ENCODE measurements around the gene C1QL1. TPM values are rescaled to one million over a fixed set of nuclear protein-coding genes. Genes with fewer than 3 reads are reported as not detected.

C1QL1 gene
- total RNA-seq, 1 experiment from 2014 or later: 3.5 TPM

DNA sequence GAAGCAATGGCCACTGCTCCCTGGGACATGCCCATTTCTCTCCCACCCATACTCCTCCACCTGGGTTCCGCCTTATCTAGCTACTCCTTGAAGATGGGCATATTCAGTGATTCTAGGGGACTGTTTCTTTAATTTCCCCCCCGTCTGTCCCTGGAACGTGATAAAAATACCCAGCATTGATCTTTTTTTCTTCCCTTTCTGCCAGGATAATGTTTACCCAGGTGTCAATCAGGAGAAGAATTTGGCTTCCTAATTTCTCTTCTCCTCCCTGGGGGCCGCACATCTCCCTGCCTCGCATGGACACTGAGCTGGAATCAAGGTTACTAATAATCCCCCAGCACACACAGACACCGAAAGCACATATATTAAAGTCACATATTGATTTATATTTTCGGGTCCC, 48.1 kb upstream of the C1QL1 start:
- Histone ChIP-seq H3K9ac (ENCODE audit: low read length) (no peak overlapping the region), H3K9me2 (ENCODE audit: insufficient read depth) (no peaks in the 10 kb centered on the region), H3K79me2 (ENCODE audit: insufficient read depth, low read length) (no peaks in the 10 kb centered on the region), H3K4me2 (ENCODE audit: low read length) (no peak overlapping the region), H3K9me3 (ENCODE audit: control insufficient read depth in 1 of 2, insufficient read depth in 1 of 2, low read depth in 1 of 2, low read length in 2 of 2) (no peaks in the 10 kb centered on the region), H2AFZ (ENCODE audit: low read depth, low read length, poor library complexity, severe bottlenecking) (no peak overlapping the region), H3K36me3 (ENCODE audit: control insufficient read depth in 1 of 2, insufficient read depth in 2 of 2, low read length in 2 of 2) (no peaks in the 10 kb centered on the region), H4K20me1 (ENCODE audit: insufficient read depth) (no peaks in the 10 kb centered on the region), H3K27me3 (ENCODE audit: insufficient read depth, low read length) (no peaks in the 10 kb centered on the region), H3K4me3 (replicated peaks in 1 of 2; ENCODE audit: low read depth in 1 of 2, low read length in 2 of 2) (no peak overlapping the region), H3K4me1 (ENCODE audit: control insufficient read depth in 1 of 2, insufficient read depth in 2 of 2, low read length in 2 of 2) (peaks cover 8 to 24% of the 10 kb centered on the region in 2 experiments; a peak in 3 of 4 replicates), H3K27ac (ENCODE audit: low read depth, low read length) (no peak overlapping the region)
- DNase-seq (ENCODE audit: low read depth, low spot score) (no peak), ATAC-seq (no peak)
- intact Hi-C loops (cut with micrococcal nuclease): no loop called here
- ChIA-PET CTCF (interaction anchor here (1.9 kb wide), 1 partner anchor 241 kb away, joined by 5 read pairs; no protein-coding TSS in a partner anchor), POLR2A (no interaction called here), RAD21 (ENCODE audit: low non-redundant PET in 1 of 2, low total read pairs in 2 of 2, uncharacterized antibody in 2 of 2, unreplicated experiment in 2 of 2) (no interaction called here)
- no TSS peak for BruUV-seq (replicated peaks)
- TF ChIP-seq, protein P1, sequence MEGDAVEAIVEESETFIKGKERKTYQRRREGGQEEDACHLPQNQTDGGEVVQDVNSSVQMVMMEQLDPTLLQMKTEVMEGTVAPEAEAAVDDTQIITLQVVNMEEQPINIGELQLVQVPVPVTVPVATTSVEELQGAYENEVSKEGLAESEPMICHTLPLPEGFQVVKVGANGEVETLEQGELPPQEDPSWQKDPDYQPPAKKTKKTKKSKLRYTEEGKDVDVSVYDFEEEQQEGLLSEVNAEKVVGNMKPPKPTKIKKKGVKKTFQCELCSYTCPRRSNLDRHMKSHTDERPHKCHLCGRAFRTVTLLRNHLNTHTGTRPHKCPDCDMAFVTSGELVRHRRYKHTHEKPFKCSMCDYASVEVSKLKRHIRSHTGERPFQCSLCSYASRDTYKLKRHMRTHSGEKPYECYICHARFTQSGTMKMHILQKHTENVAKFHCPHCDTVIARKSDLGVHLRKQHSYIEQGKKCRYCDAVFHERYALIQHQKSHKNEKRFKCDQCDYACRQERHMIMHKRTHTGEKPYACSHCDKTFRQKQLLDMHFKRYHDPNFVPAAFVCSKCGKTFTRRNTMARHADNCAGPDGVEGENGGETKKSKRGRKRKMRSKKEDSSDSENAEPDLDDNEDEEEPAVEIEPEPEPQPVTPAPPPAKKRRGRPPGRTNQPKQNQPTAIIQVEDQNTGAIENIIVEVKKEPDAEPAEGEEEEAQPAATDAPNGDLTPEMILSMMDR (IDR thresholded peaks at IDR 0.05 in 2 of 3, conservative IDR thresholded peaks at IDR 0.05 in 1 of 3; ENCODE audit: borderline replicate concordance in 1 of 3, insufficient read depth in 1 of 3, low read depth in 2 of 3, low read length in 2 of 3): no peak
- no peak for TF ChIP-seq JUND (IDR thresholded peaks at IDR 0.05)
- no peak for TF ChIP-seq CEBPB (IDR thresholded peaks at IDR 0.05; ENCODE audit: low read depth)
- TF ChIP-seq POLR2AphosphoS5 (IDR thresholded peaks at IDR 0.05; ENCODE audit: low read depth, low read length): no peak
- TF ChIP-seq ZFX (IDR thresholded peaks at IDR 0.05): no peak
- no peak for TF ChIP-seq CBX3 (IDR thresholded peaks at IDR 0.05; ENCODE audit: low read depth)
- no peak for TF ChIP-seq SIN3A (IDR thresholded peaks at IDR 0.05; ENCODE audit: low read depth)
- TF ChIP-seq, protein P2, sequence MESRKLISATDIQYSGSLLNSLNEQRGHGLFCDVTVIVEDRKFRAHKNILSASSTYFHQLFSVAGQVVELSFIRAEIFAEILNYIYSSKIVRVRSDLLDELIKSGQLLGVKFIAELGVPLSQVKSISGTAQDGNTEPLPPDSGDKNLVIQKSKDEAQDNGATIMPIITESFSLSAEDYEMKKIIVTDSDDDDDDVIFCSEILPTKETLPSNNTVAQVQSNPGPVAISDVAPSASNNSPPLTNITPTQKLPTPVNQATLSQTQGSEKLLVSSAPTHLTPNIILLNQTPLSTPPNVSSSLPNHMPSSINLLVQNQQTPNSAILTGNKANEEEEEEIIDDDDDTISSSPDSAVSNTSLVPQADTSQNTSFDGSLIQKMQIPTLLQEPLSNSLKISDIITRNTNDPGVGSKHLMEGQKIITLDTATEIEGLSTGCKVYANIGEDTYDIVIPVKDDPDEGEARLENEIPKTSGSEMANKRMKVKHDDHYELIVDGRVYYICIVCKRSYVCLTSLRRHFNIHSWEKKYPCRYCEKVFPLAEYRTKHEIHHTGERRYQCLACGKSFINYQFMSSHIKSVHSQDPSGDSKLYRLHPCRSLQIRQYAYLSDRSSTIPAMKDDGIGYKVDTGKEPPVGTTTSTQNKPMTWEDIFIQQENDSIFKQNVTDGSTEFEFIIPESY (IDR thresholded peaks at IDR 0.05; ENCODE audit: extremely low read depth, insufficient replicate concordance, low read length): no peak
- TF ChIP-seq SRF (IDR thresholded peaks at IDR 0.05; ENCODE audit: low read depth): no peak
- TF ChIP-seq FOSL1 (IDR thresholded peaks at IDR 0.05; ENCODE audit: low read depth): no peak
- no peak for TF ChIP-seq EGR1 (IDR thresholded peaks at IDR 0.05; ENCODE audit: low read depth)
- no peak for TF ChIP-seq POLR2A (IDR thresholded peaks at IDR 0.05; ENCODE audit: borderline replicate concordance, extremely low read depth, insufficient read depth, insufficient read length)
- no peak for TF ChIP-seq EZH2 (IDR thresholded peaks at IDR 0.05)
- no peak for TF ChIP-seq ZNF274 (IDR thresholded peaks at IDR 0.05; ENCODE audit: low read depth, low read length)
- TF ChIP-seq TCF7L2 (IDR thresholded peaks at IDR 0.05; ENCODE audit: borderline replicate concordance, extremely low read depth, insufficient read depth, insufficient read length): no peak
- TF ChIP-seq, protein P3, sequence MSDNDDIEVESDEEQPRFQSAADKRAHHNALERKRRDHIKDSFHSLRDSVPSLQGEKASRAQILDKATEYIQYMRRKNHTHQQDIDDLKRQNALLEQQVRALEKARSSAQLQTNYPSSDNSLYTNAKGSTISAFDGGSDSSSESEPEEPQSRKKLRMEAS (IDR thresholded peaks at IDR 0.05): no peak
- TF ChIP-seq, protein P4, sequence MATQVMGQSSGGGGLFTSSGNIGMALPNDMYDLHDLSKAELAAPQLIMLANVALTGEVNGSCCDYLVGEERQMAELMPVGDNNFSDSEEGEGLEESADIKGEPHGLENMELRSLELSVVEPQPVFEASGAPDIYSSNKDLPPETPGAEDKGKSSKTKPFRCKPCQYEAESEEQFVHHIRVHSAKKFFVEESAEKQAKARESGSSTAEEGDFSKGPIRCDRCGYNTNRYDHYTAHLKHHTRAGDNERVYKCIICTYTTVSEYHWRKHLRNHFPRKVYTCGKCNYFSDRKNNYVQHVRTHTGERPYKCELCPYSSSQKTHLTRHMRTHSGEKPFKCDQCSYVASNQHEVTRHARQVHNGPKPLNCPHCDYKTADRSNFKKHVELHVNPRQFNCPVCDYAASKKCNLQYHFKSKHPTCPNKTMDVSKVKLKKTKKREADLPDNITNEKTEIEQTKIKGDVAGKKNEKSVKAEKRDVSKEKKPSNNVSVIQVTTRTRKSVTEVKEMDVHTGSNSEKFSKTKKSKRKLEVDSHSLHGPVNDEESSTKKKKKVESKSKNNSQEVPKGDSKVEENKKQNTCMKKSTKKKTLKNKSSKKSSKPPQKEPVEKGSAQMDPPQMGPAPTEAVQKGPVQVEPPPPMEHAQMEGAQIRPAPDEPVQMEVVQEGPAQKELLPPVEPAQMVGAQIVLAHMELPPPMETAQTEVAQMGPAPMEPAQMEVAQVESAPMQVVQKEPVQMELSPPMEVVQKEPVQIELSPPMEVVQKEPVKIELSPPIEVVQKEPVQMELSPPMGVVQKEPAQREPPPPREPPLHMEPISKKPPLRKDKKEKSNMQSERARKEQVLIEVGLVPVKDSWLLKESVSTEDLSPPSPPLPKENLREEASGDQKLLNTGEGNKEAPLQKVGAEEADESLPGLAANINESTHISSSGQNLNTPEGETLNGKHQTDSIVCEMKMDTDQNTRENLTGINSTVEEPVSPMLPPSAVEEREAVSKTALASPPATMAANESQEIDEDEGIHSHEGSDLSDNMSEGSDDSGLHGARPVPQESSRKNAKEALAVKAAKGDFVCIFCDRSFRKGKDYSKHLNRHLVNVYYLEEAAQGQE (IDR thresholded peaks at IDR 0.05; ENCODE audit: low read depth): no peak
- no peak for TF ChIP-seq ELF1 (IDR thresholded peaks at IDR 0.05; ENCODE audit: borderline replicate concordance, low read depth)
- no peak for TF ChIP-seq YY1 (IDR thresholded peaks at IDR 0.05; ENCODE audit: extremely low read depth, insufficient replicate concordance, low read depth, low read length)
- no peak for TF ChIP-seq SP1 (IDR thresholded peaks at IDR 0.05; ENCODE audit: low read depth)
